NCI-H1048 (cell line): ENCODE data around the gene SERINC1.

Source experiments
- DNase-seq: peaks from one replicate; lab custom pipeline; 2025; lab: John Stamatoyannopoulos, UW

Gene SERINC1

GRCh38 chr6:122432816-122433215 lies 38.8 kb downstream of the SERINC1 start:
- DNase-seq, result no peak

GRCh38 chr6:122431780-122432179 lies 39.8 kb downstream of the SERINC1 start:
- no peak for DNase-seq

- DNase-seq, result no peak
These were observed 42.3 kb downstream of the SERINC1 start for GRCh38 chr6:122429323-122429722.

- DNase-seq, result no peak
These were observed 42.8 kb downstream of the SERINC1 start for GRCh38 chr6:122428781-122429180.

GRCh38 chr6:122426597-122426996 lies 45.0 kb downstream of the SERINC1 start:
- no peak for DNase-seq

GRCh38 chr6:122423734-122424133 lies 47.9 kb downstream of the SERINC1 start:
- DNase-seq, result no peak

GRCh38 chr6:122422614-122423267 lies 48.9 kb downstream of the SERINC1 start:
- no peak for DNase-seq

GRCh38 chr6:122422003-122422402 lies 49.6 kb downstream of the SERINC1 start:
- DNase-seq, result no peak

GRCh38 chr6:122416825-122417224 lies 54.8 kb downstream of the SERINC1 start:
- DNase-seq, result no peak

GRCh38 chr6:122412001-122412400 lies 59.6 kb downstream of the SERINC1 start:
- DNase-seq, result no peak

GRCh38 chr6:122408702-122409458 lies 62.7 kb downstream of the SERINC1 start:
- no peak for DNase-seq

- DNase-seq, result no peak
These were observed 63.4 kb downstream of the SERINC1 start for GRCh38 chr6:122408240-122408639.

GRCh38 chr6:122407712-122408111 lies 63.9 kb downstream of the SERINC1 start:
- DNase-seq, result no peak

GRCh38 chr6:122406187-122406586 lies 65.4 kb downstream of the SERINC1 start:
- no peak for DNase-seq

- DNase-seq, result no peak
These were observed 66.2 kb downstream of the SERINC1 start for GRCh38 chr6:122405417-122405816.

GRCh38 chr6:122404444-122404843 lies 67.2 kb downstream of the SERINC1 start:
- no peak for DNase-seq

GRCh38 chr6:122401104-122401503 lies 70.5 kb downstream of the SERINC1 start:
- no peak for DNase-seq

GRCh38 chr6:122400462-122401089 lies 71.0 kb downstream of the SERINC1 start:
- no peak for DNase-seq

GRCh38 chr6:122400121-122400450 lies 71.5 kb downstream of the SERINC1 start:
- DNase-seq, result no peak

- peak; percentile 92 for DNase-seq
These were observed 72.1 kb downstream of the SERINC1 start, which contains the start of gene HSF2 for GRCh38 chr6:122399348-122400120. TSS of gene HSF2 (plus strand) at chr6:122399652. CDS start at chr6:122399738, 86 bp downstream.

- no peak for DNase-seq
These were observed 72.6 kb downstream of the SERINC1 start for GRCh38 chr6:122399055-122399347.

GRCh38 chr6:122394016-122394415 lies 77.6 kb downstream of the SERINC1 start:
- no peak for DNase-seq
